Stimulated activated CD4-positive, alpha-beta T cell treated with anti-CD3 and anti-CD28 coated beads, TNF-alpha, amount 100 ng/mL, for 1 hour (primary cell): Measurements from ENCODE around the gene BLCAP.
"Not testable (repeated sequence)": the region's sequence is repeated elsewhere in the genome, so short reads cannot be mapped to it uniquely, and the experiment has no call there.

Experiments used
- DNase-seq, 3 donors: peaks; one replicate each; pipeline ENCODE4 v3.0.0-alpha.2; 2020; ENCODE audit warnings: low read depth in 3 of 3, low spot score in 1 of 3

Gene BLCAP, protein sequence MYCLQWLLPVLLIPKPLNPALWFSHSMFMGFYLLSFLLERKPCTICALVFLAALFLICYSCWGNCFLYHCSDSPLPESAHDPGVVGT

GRCh38 chr20:37527638-37528445 is at the start of gene BLCAP:
Gene BLCAP (minus strand): TSS chr20:37527876. CDS start chr20:37519174, 8,702 bp downstream.
- peak; percentile 83 to 86 (median 83) for DNase-seq

GRCh38 chr20:37577436-37577835 is 49.8 kb upstream of the BLCAP start:
- DNase-seq, result not testable (repeated sequence)

DNA sequence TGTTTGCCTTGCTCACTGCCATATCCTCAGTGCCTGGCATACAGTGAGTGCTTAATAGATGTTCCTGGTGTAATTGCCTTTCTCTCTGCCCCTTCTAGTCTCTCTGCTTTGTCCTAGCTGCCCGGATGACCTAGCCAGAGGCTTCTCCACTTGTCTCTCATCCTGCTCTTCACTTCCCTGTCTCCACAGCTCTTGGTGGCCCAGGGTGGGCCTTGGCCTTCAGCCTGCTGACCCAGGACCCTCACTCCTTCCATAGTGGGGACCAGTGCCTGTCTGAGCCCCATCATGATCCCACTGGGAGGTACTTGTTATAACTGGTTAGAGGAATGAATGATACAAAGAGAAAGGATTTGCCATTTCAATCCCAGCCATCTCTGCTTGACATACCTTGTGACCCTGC is 49.2 kb upstream of the BLCAP start:
- no peak for DNase-seq

- no peak for DNase-seq
Measured at GRCh38 chr20:37575884-37576283, 48.2 kb upstream of the BLCAP start.

DNA sequence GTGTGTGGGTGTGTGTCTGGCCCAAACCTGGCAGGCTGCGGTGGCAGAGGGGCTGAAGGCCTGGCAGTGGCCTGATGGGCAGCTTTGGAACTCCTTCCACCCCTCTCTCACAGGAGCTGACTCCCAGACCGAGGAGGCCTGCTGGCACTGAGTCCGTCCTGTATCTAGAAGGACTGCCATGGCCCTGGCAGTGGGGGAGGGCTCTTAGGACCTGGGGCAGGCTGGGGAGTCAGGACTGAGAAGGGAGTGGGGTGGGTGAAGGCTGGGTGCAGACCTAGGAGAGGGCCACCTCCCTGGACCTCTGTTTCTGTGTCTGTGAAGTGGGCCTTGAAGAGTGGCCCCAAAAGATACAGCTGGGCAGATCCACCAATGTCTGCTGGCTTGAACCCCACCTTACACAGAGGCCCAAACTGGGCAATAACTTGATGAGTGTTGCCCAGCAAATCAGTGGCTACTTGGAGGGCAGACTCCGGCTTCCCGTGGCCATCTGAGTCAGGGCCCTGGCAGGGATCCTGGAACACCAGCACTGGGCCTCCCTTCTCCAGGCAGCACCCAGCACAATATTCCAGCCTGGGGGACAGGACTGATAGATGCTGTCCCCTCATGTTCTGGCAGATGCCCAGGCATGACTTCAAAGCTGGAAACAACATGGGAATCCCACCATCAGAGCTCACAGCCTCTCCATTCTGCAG is 46.7 kb upstream of the BLCAP start:
- DNase-seq, result no peak

DNA sequence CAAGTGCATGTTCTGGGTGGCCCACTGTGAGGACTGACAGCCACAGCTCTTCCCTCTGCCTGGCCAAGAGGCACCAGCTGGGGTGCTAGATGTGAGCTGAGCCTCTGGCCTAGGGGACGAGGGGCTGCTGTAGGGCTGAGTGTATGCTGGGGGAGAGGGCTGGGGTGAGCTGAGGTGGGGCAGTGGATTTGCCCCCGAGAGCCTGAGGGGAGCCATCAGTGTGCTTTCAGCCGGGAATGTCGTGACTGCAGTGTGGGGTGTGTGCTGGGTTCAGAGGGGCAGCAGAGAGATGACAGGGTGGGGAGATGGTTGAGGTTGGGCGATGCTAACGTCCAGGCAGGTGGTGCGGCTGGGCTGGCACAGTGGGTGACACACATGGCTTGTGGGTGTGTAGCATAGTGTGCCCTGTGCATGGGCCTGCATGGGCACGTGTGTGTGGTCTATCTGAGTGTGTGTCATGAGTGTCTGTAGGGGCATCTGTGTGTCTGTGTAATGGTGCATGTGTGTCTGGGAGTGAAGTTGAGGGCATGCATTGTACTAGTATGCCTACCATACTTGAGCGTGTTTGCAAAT is 46.0 kb upstream of the BLCAP start:
- no peak for DNase-seq

- DNase-seq, result no peak
Measured at GRCh38 chr20:37571033-37571432, 43.4 kb upstream of the BLCAP start.

DNA sequence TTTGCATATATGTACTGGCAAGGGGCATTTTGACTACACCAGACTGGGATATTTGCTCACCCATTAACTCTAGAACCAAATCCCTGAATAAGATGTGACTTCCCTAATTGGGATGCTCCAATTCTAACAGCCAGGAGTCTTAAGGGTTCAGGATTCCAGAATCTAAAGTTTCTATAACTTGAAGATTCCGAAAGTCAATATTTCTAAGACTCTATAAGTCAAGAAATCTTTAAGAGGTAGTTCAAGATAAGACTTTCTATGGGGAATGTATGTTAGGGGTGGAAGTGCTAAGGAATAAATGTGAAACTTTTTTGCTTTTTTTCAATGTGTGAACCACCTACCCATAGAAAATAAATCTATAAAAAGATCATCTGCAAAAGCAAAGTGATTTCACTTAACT is 42.7 kb upstream of the BLCAP start:
- DNase-seq, result no peak

DNA sequence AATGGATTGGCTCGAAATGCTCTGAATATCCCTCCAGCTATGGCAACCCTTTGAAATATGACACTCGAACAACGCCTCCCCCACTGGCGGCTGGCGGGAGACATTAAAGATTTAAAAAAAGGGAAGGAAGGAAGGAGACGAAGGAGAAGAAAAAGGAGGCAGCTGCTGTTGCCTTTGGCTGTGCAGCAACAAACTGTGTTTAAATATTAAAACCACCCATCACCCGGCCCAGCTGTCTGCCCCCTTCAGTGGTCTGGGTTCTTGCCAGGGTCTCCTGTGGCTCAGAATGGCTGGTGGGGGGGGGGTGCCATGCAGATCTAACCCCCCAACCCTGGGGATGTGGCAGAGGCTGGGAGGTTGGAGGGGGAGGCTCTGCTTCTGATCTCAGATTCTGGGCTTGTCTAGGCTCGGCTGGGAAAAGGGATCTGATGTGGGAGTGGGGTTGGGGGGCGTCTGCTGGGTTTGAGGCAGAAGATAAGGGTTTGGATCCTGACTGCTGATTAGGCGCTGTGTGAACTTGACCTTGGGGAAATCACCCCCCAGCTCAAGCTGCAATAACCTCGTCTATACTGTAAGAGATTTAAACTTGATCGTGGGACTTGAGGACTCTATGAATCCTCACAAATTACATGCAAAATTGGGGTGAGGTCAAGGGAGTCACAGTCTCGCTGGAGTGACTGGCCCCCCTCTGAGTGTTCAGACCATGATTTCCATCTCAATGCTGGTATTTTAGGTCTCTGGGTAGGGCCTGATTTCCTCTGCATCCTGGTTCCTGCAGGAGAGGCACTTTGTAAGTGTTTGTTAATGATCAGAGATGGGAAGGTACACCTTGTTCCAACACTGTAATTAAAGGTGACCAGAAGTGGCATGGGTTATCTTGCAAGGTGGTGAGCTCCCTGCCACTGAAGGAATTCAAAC is 40.3 kb upstream of the BLCAP start:
- no peak for DNase-seq

GRCh38 chr20:37567331-37567665 is 39.6 kb upstream of the BLCAP start:
- DNase-seq, result no peak

DNA sequence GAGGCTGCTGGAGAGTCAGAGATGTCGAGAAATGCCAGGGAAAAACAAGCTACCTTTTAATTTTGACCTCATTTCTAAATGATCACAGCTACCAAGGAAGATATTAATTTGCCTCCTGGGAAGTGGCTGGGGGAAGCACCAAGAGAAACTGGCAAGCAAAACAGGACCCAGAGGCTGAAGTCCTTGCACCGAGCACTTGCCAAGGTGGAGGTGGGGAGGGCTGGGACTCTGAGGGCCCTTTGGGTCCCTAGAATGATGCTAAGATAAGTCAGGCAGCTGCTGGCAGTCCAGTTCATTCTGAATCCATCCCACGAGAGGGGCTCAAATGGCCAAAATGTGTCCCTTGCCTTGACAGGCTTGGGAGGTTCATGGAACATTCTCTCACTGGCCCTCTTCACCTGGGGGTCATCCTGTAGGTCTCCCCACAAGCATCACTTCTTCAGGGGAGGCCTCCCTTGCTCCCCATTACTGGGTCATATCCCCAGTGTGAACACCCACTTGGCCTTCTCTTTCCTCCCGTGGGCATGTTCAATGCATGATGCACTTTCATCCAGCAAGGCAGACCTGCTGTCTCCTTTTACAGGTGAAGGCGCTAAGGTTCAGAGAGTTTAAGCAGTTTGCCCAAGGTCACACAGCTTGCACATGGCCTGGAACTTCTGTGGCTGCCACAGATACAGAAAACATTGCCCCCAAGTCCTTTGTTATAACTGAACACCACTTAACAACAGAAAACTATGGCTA is 39.1 kb upstream of the BLCAP start:
- no peak for DNase-seq

- no peak for DNase-seq
Measured at GRCh38 chr20:37565134-37565811, 37.6 kb upstream of the BLCAP start.

GRCh38 chr20:37564388-37565133 is 36.9 kb upstream of the BLCAP start:
- peak in 1 of 3 donors; percentile 34 for DNase-seq

GRCh38 chr20:37564016-37564387 is 36.3 kb upstream of the BLCAP start:
- DNase-seq, result no peak

DNA sequence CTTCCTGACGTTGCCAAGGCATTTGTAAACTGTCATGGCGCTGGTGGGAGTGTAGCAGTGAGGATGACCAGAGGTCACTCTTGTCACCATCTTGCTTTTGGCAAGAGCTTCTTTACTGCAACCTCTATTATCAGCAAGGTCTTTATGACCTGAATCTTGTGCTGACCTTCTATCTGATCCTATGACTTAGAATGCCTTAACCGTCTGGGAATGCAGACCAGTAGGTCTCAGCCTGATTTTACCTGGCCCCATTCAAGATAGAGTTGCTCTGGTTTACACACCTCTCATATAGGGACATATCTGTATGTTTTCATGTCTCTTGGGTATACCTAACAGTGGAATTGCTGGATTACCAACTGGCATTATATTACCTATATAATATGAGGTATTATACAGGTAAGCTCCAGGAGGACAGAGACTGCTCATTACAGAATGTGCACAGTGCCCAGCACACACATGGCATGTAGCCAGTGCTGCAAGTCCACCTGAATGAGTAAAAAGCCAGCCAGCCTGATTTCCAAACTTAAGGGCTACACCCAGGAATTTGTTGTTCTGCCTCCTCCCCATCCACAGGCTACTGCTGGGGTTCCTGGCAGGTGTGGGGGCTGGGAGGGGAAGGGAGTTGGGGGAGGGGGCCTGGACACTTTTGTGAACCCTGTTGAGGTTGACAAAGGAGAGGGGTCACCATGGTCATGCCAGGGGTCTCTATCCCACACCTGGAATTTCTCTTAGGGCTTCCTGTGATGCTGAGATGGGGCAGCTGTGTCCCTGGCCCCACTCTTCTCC is 35.2 kb upstream of the BLCAP start:
- no peak for DNase-seq

DNA sequence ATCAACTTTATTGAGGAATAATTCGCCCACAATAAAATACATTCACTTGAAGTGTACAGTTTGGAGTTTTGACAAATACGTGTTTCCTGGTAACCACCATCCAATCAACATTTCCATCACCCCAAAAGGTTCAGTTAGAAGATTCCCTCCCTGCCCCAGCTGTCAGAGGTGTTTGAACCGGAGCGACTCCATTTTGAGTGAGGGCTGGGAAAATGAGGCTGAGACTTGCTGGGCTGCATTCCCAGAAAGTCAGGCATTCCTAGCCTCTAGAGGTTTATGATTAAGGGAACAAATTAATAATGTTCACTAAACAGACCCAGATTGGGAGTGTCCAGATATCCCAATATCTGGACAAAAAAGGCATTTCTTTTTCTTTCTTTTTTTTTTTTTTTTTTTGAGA is 33.0 kb upstream of the BLCAP start:
- DNase-seq, result no peak

- DNase-seq, result no peak
Measured at GRCh38 chr20:37559312-37560027, 31.8 kb upstream of the BLCAP start.

DNA sequence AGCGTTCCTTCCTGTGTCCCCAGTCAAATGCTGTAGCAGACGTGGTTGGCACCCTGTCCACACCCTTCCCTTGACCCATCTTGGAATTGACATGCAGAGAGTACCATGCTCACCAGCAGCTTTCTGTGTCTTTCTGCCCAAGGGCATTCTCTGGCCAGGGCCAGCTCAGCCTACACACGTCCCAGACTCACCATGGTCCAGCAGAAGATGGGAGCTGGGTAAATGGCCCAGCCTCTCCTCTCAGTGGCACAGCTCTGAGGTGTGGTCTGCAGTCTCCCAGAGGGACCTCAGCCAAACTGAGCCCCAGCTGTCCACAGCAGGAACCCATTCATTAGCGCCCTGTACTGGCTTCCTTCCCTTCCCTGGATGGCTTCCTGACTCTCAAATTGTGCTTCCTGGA is 31.1 kb upstream of the BLCAP start:
- no peak for DNase-seq
